GM12801 (cell line): Measurements from ENCODE around the gene POT1.

ENCODE experiments used
- TF ChIP-seq, protein P1 (sequence below): IDR thresholded peaks from one replicate; pipeline ENCODE4 v1.5.1; 2011; ENCODE audit warnings: control low read depth; ENCODE audit not compliant: insufficient read length; ENCODE audit errors: extremely low read depth

Gene POT1

GRCh38 chr7:124836173-124836572, 93.5 kb downstream of the POT1 start:
- TF ChIP-seq, protein P1, sequence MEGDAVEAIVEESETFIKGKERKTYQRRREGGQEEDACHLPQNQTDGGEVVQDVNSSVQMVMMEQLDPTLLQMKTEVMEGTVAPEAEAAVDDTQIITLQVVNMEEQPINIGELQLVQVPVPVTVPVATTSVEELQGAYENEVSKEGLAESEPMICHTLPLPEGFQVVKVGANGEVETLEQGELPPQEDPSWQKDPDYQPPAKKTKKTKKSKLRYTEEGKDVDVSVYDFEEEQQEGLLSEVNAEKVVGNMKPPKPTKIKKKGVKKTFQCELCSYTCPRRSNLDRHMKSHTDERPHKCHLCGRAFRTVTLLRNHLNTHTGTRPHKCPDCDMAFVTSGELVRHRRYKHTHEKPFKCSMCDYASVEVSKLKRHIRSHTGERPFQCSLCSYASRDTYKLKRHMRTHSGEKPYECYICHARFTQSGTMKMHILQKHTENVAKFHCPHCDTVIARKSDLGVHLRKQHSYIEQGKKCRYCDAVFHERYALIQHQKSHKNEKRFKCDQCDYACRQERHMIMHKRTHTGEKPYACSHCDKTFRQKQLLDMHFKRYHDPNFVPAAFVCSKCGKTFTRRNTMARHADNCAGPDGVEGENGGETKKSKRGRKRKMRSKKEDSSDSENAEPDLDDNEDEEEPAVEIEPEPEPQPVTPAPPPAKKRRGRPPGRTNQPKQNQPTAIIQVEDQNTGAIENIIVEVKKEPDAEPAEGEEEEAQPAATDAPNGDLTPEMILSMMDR: no peak

DNA sequence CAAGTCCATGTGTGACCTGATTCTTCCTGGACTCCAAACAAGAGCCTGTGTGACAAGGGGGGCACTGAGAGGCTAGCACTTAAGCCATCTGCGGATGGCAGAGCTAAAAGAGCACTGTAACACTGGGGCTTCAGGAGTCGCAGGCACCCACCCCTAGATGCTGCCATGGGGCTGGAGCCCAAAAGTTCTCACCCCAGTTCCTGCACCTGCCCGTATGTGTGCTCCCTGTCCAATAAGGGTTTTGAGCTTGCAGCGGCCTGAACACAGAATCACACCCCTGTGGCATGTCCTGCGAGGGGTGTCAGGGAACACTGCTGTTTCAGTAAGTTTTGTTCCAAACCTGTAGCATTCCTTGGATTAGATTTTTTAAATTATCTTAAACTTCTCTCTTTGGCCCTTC, 110.8 kb downstream of the POT1 start:
- TF ChIP-seq, protein P1: no peak

- TF ChIP-seq, protein P1: no peak
Observed at GRCh38 chr7:124813994-124814798, 115.4 kb downstream of the POT1 start.

GRCh38 chr7:124812764-124813163, 116.9 kb downstream of the POT1 start:
- TF ChIP-seq, protein P1: no peak

DNA sequence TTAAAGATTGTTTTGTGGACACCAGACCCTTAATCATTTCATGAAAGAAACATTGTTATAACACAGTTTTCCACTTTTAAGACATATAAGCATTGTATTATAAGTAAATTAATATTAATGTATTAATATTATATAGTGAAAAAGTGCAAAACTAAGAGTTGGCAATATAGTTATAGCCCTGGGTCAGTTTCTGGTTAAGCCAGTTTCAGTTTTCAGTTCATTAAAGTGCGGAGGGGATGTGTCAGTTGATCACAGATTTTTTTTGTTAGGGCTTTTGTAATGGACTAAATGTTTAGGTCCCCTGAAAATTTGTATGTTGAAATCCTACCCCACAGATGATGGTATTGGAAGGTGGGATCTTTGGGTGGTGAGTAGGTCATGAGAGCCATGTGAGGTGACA, 118.3 kb downstream of the POT1 start:
- TF ChIP-seq, protein P1: no peak

DNA sequence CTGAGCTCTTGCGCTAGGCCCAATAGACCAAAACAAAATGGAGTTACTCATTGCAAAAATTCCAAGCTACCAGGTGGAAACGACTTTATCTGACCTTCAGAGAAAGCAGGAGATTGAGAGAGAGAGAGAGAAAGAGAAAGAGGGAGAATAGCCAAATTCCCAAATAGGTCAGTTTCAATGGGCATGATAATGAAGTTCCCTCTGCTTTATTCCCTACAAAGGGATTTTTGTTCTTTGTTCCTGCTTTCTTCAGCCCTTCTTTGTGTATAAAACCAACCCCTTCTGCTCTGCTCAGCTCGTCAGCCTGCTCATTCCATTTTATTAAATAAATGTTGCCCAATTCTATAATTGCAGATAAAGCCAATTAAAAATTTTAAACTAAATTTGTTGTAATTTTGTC, 119.0 kb downstream of the POT1 start:
- TF ChIP-seq, protein P1: no peak

GRCh38 chr7:124808206-124808605, 121.4 kb downstream of the POT1 start:
- TF ChIP-seq, protein P1: no peak
